Motor neuron (in vitro differentiated cells): Measurements from ENCODE around the gene FHIT. TPM values are rescaled to one million over a fixed set of nuclear protein-coding genes. Genes with fewer than 3 reads are reported as not detected.

ENCODE experiments used
- ATAC-seq, 8 experiments: fragments of 200-7000 bp; cut with Tn5 transposase; replicated peaks in 6 of 8; 2 replicates each; pipeline ENCODE4 v1.8.0; 2021; ENCODE audit warnings: mild to moderate bottlenecking in 8 of 8, moderate library complexity in 8 of 8
- H3K27ac ChIP-seq, 2 donors: fragments of 250-450 bp; sonication (Bioruptor Pico); 2 replicates each; pipeline ENCODE4 v1.9.0; 2021; ENCODE audit warnings: antibody characterized with exemption in 2 of 2, mild to moderate bottlenecking in 2 of 2, moderate library complexity in 1 of 2
- H3K4me1 ChIP-seq, 2 donors: fragments of 250-450 bp; sonication (Bioruptor Pico); replicated peaks in 1 of 2; 2 replicates each; pipeline ENCODE4 v1.6.1; 2021; ENCODE audit warnings: antibody characterized with exemption in 2 of 2, mild to moderate bottlenecking in 2 of 2, moderate library complexity in 1 of 2
- H3K4me3 ChIP-seq, 5 donors: fragments of 250-450 bp; sonication (Bioruptor Pico); 2 replicates each; pipeline ENCODE4 v1.9.0; 2021; ENCODE audit warnings: antibody characterized with exemption in 5 of 5, mild to moderate bottlenecking in 5 of 5, moderate library complexity in 4 of 5
- WGBS, 10 experiments: fragments of 450-650 bp; shearing (Covaris generic); methylation state at CpG; one replicate each; pipeline ENCODE4 v1.0.0; 2022; 5-methylcytosine and 5-hydroxymethylcytosine counted together
- in situ Hi-C, 9 experiments: fragments of 400-800 bp; cut with MboI; loops; one replicate each; pipeline ENCODE4 v1.15.0; 2021; ENCODE audit warnings: low sequenced_read_pairs in 9 of 9, low pct_unique_long_range_greater_than_20kb in 2 of 9; ENCODE audit not compliant: unreplicated experiment in 9 of 9
- total RNA-seq, 8 experiments: library from RNA; unstranded; fragments of 300-600 nt; gene quantifications; 2 replicates each; pipeline versions ENCODE4 v1.2.3 to v1.2.4, GENCODE V29; 2022

Gene FHIT
- total RNA-seq, 8 experiments from 2014 or later: 1.6 to 25.1 (median 12.1) TPM

GRCh38 chr3:59820352-59820934, 1430.8 kb downstream of the FHIT start:
- Histone ChIP-seq H3K4me1 (peaks cover 4 to 5% of the 10 kb centered on the region in 2 donors), H3K4me3 (no peak overlapping the region), H3K27ac (no peak overlapping the region)
- in situ Hi-C loops: no loop called here
- 33 to 100% (median 57%) methylated on average over 1 to 3 of the region's 3 CpGs; no CpG with 5 or more reads in 1 of the 10 experiments for WGBS, 10 experiments
- no peak for ATAC-seq

- no peak overlapping the region for H3K4me3 ChIP-seq
- in situ Hi-C loops: no loop called here
- H3K27ac ChIP-seq: no peak overlapping the region
- WGBS, 10 experiments: 49 to 100% (median 92%) methylated on average over 1 to 4 of the region's 4 CpGs; no CpG with 5 or more reads in 1 of the 10 experiments
- ATAC-seq: no peak
- H3K4me1 ChIP-seq: peaks cover 4 to 5% of the 10 kb centered on the region in 2 donors
These were observed 1432.3 kb downstream of the FHIT start for GRCh38 chr3:59818919-59819300.

DNA sequence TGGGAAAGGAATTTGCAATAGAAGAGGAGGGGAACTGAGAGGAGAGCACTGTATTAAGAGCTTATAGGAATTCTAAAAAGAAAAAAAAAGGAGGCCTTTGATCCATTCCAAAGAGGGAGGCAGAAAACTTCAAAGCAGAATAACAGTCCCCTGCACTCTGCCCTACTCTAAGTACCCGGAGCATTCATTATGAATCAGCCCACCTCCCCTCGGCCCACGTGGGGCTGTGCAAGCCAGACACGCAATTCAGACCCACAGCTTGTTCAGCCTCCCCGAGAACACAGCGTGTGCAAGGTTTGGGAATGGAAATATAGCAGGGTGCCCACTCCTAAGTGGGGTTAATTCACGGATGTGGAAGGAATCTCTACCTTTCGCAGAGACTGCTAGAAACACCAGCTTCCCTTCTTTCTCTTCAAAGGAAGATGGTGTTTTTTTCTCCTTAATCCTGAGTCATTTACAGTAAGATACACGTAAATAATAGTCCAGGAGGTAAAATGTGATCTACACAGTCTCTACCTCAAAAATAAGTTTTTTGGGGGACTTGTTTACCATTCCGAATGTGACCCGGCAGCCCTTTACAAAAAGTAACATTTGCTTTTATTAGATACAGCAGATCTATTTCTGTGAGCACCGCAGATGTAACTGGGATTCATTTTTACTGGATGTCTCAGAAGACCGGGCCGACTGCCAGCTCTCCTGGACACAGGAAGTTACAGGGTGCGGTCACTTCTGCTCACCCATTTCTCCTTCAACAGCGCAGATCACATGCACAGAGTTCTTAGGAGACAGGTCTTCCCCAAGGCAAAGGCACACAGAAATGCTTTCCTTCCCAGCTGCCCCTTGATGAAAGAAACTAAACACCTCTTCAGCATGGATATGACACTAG, 1433.0 kb downstream of the FHIT start:
- Histone ChIP-seq H3K27ac (no peak overlapping the region), H3K4me3 (no peak overlapping the region), H3K4me1 (peaks cover 4 to 6% of the 10 kb centered on the region in 2 donors)
- in situ Hi-C loops: no loop called here
- WGBS, 10 experiments: 3 to 100% (median 38%) methylated on average over 1 to 14 of the region's 16 CpGs; no CpG with 5 or more reads in 2 of the 10 experiments
- peak; percentile 78 to 97 (median 92) for ATAC-seq

DNA sequence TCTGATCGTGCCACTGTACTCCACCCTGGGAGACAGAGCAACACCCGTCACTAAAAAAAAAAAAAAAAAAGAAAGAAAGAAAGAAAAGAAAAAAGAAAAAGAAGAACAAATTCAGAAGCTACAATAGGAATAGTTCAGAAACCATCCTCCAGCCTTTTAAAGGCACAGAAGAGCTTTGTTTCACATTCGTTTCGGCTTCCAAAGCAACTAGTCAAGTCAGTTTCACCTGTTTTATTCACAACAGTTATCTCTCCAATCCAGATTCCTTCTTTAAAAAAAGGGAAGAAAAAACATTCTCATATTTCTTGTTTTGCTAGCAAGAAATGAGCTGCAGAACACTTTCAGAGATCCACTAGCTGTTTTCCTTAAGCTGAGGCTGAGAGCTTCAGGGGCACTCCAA, 1433.7 kb downstream of the FHIT start:
- no peak overlapping the region for H3K4me3 ChIP-seq
- in situ Hi-C loops: no loop called here
- no peak overlapping the region for H3K27ac ChIP-seq
- 50 to 100% (median 72%) methylated on average over 2 to 4 of the region's 4 CpGs for WGBS, 10 experiments
- ATAC-seq: no peak
- H3K4me1 ChIP-seq: peaks cover 4 to 13% of the 10 kb centered on the region in 2 donors

- no peak overlapping the region for H3K27ac ChIP-seq
- 80 to 100% (median 83%) methylated on average over 1 of the region's 1 CpG; no CpG with 5 or more reads in 7 of the 10 experiments for WGBS, 10 experiments
- H3K4me3 ChIP-seq: no peak overlapping the region
- ATAC-seq: no peak
- in situ Hi-C loops: no loop called here
- peaks cover 8 to 25% of the 10 kb centered on the region in 2 donors for H3K4me1 ChIP-seq
These were observed 1434.9 kb downstream of the FHIT start for GRCh38 chr3:59816312-59816711.

- in situ Hi-C loops: no loop called here
- Histone ChIP-seq H3K27ac (no peak overlapping the region), H3K4me3 (no peak overlapping the region), H3K4me1 (peaks cover 17 to 44% of the 10 kb centered on the region in 2 donors)
- 49 to 91% (median 74%) methylated on average over 1 to 7 of the region's 7 CpGs; no CpG with 5 or more reads in 1 of the 10 experiments for WGBS, 10 experiments
- ATAC-seq: no peak
These were observed 1438.1 kb downstream of the FHIT start for GRCh38 chr3:59813148-59813538.

DNA sequence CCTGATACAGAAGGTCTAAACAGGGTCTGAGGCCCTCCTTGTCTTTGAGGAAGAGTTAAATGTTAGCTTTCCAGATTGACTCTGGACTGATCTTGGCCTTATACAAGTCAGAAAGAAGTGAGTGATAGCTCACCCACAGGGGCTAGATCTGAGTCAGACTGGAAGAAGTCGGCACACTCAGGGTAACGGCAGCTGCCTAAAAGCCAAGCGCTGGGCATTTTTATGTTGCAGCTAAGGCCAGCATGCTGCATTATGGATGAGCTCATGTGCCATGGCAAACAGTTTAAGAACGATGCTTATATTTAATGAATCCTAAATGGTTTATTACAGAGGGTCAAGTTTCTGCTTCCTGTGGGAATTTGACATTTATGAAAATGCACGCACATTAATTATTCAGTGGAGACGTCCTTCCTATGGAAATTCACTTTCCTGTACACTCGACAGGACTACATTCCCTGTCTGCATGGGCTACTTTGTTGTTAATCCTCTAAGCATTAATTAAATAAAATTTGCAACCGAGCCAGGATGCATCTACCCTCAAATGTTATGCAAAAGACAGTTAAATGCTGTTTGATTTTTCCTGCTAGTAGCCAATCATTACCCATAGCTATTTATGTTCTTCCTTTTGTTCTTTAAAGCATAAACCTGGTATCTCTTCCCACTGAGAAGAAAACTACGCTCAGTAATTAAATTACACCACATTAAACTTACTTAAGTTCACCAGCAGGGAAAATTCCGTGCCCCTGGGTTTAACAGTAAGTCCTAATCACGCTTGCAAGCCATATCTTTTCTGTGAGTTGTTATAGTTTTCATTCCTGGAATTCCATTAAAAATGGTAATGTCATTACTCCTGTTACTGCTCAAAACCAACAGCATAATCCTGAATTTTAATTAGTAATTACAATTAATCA, 1438.8 kb downstream of the FHIT start:
- whole genome bisulfite sequencing, 10 experiments: 39 to 94% (median 74%) methylated on average over 2 to 9 of the region's 11 CpGs
- Histone ChIP-seq H3K4me1 (peaks cover 13 to 44% of the 10 kb centered on the region in 2 donors), H3K27ac (no peak overlapping the region), H3K4me3 (no peak overlapping the region)
- in situ Hi-C loops: no loop called here
- ATAC-seq: peak in 2 of 8 experiments; percentile 56 to 68

- in situ Hi-C loops: no loop called here
- Histone ChIP-seq H3K4me3 (no peak overlapping the region), H3K27ac (no peak overlapping the region), H3K4me1 (peaks cover 13 to 44% of the 10 kb centered on the region in 2 donors)
- 0 to 77% (median 45%) methylated on average over 1 to 2 of the region's 2 CpGs; no CpG with 5 or more reads in 2 of the 10 experiments for WGBS, 10 experiments
- ATAC-seq: no peak
These were observed 1440.1 kb downstream of the FHIT start for GRCh38 chr3:59811160-59811559.

DNA sequence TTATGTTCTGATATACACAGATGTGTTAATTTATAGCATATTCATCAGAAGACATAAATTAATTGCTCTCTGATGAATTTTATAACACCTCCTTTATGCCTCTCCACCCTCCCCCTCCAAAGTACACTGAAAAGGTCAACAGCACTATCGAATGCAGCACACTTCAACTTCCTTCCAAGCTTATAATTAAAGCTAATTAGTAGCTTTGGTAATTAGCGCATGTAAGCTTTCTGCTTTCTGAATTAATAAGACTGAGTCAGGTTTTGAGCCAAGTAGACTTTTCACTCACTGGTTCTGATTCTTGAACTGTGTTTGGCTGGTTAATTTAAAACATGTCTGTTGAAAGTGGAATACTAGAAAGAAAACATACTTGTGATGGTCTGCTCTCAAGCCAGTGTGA, 1440.6 kb downstream of the FHIT start:
- Histone ChIP-seq H3K27ac (no peak overlapping the region), H3K4me1 (peaks cover 13 to 44% of the 10 kb centered on the region in 2 donors), H3K4me3 (no peak overlapping the region)
- in situ Hi-C loops: no loop called here
- no peak for ATAC-seq
- WGBS, 10 experiments: 20 to 100% (median 67%) methylated on average over 1 to 2 of the region's 2 CpGs; no CpG with 5 or more reads in 3 of the 10 experiments

GRCh38 chr3:59809710-59810444, 1441.4 kb downstream of the FHIT start:
- in situ Hi-C loops: no loop called here
- peak in 7 of 8 experiments; percentile 25 to 73 (median 56) for ATAC-seq
- WGBS, 10 experiments: 56 to 93% (median 75%) methylated on average over 1 to 6 of the region's 8 CpGs; no CpG with 5 or more reads in 1 of the 10 experiments
- Histone ChIP-seq H3K27ac (no peak overlapping the region), H3K4me1 (peaks cover 13 to 44% of the 10 kb centered on the region in 2 donors), H3K4me3 (no peak overlapping the region)

GRCh38 chr3:59809016-59809415, 1442.2 kb downstream of the FHIT start:
- 43 to 100% (median 76%) methylated on average over 1 to 4 of the region's 4 CpGs; no CpG with 5 or more reads in 2 of the 10 experiments for WGBS, 10 experiments
- no peak overlapping the region for H3K27ac ChIP-seq
- H3K4me3 ChIP-seq: no peak overlapping the region
- peaks cover 13 to 44% of the 10 kb centered on the region in 2 donors for H3K4me1 ChIP-seq
- in situ Hi-C loops: no loop called here
- peak in 3 of 8 experiments; percentile 31 to 63 (median 61) for ATAC-seq

DNA sequence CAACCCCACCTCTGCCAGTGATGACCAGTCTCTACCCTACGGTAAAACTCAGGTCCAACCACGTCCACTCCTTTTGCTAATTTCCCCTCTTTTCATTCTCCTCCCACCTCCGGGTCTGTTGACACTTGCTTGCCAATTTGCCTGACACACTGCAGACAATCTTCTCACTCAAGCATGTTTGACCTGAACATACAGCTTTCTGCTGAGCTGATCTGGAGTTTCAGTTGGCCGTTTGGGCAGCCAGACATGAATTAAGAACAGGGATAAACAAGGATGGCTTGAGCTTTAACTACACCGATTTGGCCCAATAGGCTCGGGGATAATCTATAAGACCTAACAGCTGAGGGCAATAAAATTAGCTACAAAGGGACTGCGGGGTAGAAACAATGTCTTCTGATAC, 1442.8 kb downstream of the FHIT start:
- no peak overlapping the region for H3K4me3 ChIP-seq
- no peak for ATAC-seq
- H3K27ac ChIP-seq: no peak overlapping the region
- in situ Hi-C loops: no loop called here
- WGBS, 10 experiments: 70 to 98% (median 89%) methylated on average over 1 to 7 of the region's 7 CpGs; no CpG with 5 or more reads in 3 of the 10 experiments
- peaks cover 13 to 44% of the 10 kb centered on the region in 2 donors for H3K4me1 ChIP-seq
